CD4-positive, alpha-beta T cell treated with Interleukin-15 for 1 hour (primary cell): Measurements from ENCODE around the gene ZBTB49.

Experiments used
- DNase-seq: peaks from one replicate; pipeline ENCODE4 v3.0.0-alpha.2; 2020

The ZBTB49 gene

GRCh38 chr4:4281787-4282186 lies 8.3 kb upstream of the ZBTB49 start:
- DNase-seq = no peak

- no peak for DNase-seq
These were observed 5.0 kb upstream of the ZBTB49 start for GRCh38 chr4:4284827-4285618.

- DNase-seq = no peak
These were observed 2.0 kb upstream of the ZBTB49 start for GRCh38 chr4:4288098-4288497.

GRCh38 chr4:4289055-4289454 lies 996 bp upstream of the ZBTB49 start:
- DNase-seq = no peak

DNA sequence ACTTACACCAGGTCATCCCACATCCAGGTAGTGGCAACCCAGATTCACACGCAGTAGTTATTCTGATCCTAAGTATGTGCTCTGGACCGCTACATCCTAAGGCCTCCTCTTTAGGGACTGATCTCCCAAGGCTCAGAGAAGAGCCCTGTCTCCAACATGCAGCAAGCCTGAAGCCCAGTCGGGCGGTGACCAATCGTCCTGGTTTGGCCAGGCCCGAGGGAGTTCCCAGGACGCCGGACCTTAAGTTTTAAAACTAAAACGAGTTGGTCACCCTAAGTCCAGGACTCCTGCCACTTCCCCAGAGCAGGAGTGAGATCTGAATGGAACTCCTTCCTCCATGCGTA lies 482 bp upstream of the ZBTB49 start:
- DNase-seq = no peak

GRCh38 chr4:4293279-4293678 lies 3.2 kb downstream of the ZBTB49 start:
- no peak for DNase-seq

DNA sequence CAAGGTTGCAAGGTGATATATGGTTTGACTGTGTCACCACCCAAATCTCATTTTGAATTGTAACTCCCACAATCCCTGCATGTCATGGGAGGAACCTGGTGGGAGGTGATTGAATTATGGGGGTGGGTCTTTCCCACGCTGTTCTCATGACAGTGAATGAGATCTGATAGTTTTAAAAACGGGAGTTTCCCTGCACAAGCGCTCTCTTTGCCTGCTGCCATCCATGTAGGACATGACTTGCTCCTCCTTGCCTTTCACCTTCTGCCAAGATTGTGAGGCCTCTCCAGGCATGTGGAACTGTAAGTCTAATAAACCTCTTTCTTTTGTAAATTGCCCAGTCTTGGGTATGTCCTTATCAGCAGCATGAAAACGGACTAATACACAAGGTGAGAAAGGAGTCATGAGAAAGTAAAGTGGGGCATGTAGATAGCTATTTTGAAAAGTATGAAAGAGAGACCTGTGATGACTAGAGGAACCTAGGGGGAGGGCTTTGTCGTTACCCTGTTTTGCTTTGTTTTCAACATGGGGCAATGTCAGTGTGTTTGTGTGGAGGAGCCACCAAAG lies 6.3 kb downstream of the ZBTB49 start:
- DNase-seq = no peak

GRCh38 chr4:4299006-4299405 lies 9.0 kb downstream of the ZBTB49 start:
- DNase-seq = no peak

DNA sequence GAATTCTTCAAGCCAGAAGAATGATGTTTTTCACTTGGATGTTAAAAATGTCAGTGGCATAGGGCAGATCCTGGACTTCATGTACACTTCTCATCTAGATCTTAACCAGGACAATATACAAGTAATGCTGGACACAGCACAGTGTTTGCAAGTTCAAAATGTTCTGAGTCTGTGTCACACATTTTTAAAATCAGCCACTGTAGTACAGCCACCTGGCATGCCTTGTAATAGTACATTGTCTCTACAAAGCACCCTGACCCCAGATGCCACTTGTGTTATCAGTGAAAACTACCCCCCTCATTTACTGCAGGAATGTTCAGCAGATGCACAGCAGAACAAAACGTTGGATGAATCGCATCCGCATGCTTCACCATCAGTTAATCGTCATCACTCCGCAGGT lies 11.9 kb downstream of the ZBTB49 start:
- DNase-seq = no peak

DNA sequence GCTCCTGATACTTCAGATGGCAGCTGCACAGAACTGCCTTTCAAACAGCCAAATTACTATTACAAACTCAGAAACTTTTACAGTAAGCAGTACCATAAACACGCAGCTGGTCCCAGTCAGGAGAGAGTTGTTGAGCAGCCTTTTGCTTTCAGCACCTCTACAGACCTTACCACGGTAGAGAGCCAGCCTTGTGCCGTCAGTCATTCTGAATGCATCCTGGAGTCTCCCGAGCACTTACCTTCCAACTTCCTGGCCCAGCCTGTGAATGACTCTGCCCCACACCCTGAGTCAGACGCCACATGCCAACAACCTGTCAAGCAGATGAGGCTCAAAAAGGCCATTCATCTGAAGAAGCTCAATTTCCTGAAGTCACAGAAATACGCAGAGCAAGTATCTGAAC lies 12.4 kb downstream of the ZBTB49 start:
- no peak for DNase-seq

- no peak for DNase-seq
These were observed 16.9 kb downstream of the ZBTB49 start for GRCh38 chr4:4306920-4307319.

GRCh38 chr4:4308800-4309441 lies 18.9 kb downstream of the ZBTB49 start:
- DNase-seq = no peak

GRCh38 chr4:4311193-4311592 lies 21.1 kb downstream of the ZBTB49 start:
- DNase-seq = no peak

DNA sequence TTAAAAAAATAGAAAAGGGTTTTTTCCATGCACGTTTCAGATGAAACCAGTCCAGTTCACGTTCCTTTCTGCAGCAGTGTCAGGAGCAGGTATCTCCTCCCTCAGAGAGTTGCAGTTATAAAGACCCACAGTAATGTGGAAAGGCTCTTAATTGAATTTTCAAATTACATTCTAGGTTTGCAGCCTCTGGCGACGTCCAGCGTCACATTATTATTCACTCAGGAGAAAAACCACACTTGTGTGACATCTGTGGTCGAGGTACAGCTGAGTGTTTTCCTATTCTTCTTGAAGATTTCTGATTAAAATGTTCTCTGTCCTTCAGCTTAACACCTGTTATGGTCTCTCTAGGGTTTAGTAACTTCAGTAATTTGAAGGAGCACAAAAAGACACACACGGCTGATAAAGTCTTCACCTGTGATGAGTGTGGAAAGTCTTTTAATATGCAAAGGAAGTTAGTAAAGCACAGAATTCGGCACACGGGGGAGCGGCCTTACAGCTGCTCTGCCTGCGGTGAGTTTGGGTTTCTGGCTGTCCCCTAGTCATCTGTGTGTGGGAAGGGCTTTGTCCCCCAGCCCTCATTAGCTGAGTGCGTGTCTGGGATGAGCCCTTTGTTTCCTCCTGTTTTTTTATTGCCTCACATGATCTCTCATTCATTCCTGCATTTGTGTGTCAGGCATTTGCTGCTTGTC lies 25.6 kb downstream of the ZBTB49 start:
- no peak for DNase-seq

DNA sequence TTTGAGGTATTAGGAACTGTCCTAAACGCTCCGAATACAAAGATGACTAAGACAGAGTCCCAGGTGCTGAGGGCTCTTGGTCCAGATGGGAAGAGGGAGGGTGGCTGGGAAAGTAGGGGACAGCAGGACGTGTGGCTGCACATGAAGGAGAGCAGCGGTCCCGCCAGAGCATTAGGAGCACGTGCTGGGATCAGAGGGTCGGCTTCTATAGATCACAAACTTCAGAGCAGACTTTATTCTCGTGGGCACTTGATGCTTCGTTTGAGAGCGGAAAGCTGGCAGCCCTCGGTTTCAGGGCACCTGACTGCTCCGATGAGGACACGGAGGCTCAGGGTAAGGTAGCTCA lies 26.1 kb downstream of the ZBTB49 start:
- DNase-seq = no peak

- DNase-seq = no peak
These were observed 27.6 kb downstream of the ZBTB49 start for GRCh38 chr4:4317496-4318232.

- no peak for DNase-seq
These were observed 30.5 kb downstream of the ZBTB49 start for GRCh38 chr4:4320528-4320927.

GRCh38 chr4:4320951-4321714 lies 31.1 kb downstream of the ZBTB49 start:
- no peak for DNase-seq

DNA sequence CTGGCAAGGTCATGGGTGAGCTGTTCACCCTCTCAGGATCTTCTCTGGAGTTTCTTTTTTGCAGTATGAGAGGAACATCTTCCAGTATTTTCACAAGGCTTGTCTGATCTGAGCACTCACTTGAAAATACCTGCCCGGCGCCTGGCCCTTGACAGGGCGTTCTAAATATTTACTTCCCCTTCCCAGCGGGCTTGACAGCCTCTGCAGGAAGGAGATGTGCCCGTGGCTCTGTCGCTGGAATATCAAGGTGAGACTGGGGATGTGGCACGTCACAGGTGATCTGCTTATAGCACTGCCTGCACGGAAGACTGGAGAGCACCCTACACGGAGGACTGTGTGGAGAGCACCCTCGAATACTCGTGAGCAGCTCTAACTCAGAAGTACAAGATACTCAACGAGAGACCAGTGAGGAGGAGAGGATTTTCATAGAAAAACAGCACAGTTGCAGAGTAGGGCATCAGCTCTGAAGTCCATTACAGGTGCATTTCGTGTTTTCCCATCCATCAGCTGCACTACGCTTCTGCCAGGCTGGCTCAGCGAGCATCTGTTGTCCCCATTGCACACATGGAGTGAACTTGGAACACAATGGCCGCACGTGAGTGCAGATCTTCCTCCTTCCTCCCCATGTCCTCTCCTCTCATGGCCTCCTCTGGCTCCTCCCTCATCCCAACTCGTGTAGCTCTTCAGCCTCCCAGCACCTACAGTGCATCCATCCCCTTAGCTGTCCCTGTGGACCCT lies 32.1 kb downstream of the ZBTB49 start:
- DNase-seq = no peak

- DNase-seq = no peak
These were observed 33.9 kb downstream of the ZBTB49 start for GRCh38 chr4:4323705-4324534.

DNA sequence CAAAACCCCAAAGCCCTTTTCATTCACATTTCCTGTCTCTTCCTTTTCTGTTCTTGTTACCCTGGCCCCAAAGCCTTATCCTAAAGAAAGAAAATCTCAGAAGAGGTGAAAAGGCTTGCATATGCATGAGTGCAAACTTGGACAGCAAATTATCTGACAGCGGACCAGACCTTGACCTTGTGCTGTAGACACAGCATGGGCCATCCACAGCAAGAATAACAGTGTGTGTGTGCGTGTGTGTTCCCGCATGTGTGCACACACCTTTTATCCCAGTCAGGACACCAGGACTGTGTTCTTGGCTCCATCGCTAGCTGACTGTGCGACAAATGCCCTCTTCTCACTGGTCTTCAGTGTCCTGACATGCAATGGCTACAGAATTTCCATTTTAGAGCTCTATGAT lies 35.3 kb downstream of the ZBTB49 start:
- no peak for DNase-seq
